AG08396 (cell line): ENCODE measurements around the gene OR1L8.
"Not testable (repeated sequence)": the region's sequence is repeated elsewhere in the genome, so short reads cannot be mapped to it uniquely, and the experiment has no call there.

Source experiments
- DNase-seq: peaks from one replicate; pipeline ENCODE4 v3.0.0; 2012; ENCODE audit warnings: low spot score, mixed read lengths

OR1L8 gene, protein sequence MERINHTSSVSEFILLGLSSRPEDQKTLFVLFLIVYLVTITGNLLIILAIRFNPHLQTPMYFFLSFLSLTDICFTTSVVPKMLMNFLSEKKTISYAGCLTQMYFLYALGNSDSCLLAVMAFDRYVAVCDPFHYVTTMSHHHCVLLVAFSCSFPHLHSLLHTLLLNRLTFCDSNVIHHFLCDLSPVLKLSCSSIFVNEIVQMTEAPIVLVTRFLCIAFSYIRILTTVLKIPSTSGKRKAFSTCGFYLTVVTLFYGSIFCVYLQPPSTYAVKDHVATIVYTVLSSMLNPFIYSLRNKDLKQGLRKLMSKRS

DNA sequence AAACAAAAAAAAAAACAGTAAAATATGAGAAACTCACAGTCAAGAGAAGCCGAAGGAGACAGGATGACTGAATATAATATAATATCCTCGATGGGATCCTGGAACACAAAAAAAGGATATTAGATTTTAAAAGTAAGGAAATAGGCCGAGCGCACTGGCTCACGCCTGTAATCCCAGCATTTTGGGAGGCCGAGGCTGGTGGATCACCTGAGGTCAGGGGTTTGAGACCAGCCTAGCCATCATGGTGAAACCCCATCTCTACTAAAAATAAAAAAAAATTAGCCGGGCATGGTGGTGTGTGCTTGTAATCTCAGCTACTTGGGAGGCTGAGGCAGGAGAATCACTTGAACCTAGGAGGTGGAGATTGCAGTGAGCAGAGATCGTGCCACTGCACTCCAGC, at the start of gene OR1L8:
OR1L8 (minus strand) TSS at position 101 of the 400 bp plus-strand sequence. CDS start 14,907 bp downstream, outside the sequence.
- DNase-seq, result not testable (repeated sequence)

DNA sequence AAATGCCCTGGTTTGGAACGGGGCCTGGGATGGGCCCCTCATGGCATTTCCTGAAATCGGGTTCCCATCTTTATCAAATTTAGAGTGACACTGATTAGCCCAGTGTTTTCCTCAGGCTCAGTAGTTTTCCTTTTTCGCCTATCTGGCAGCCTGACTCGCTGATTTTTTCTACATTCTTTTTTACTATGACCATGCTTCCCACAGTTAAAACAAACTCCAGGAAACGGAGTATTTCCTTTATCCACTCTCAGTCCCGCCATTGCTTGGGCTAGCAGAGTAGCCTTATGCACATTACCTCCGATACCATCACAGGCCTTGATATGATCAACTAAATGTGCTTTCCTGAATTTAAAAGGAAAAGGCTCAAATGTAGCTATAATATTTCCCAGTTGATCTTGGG, 36.8 kb upstream of the OR1L8 start:
- DNase-seq, result no peak

DNA sequence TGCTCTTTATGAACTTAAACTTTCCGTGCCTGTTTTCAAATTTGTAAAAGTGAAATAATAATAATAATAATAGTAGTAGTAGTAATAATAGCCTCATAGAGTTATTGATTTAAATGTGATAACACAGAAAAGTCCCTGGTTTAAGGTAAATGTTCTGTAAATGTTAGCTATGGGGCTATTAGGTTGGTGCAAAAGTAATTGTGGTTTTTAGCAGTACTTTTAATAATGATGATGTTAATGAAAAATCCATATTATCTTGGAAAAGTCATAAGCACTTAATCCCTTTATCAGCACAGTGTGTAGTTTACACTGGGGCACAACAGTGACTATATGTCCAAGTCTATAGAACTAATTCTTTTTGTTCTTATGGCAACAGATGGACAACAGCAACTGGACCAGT, 31.2 kb upstream of the OR1L8 start, which contains the start of gene OR1Q1:
OR1Q1 (plus strand) TSS at position 377 of the 400 bp plus-strand sequence; CDS start at position 377, 0 bp downstream.
- no peak for DNase-seq

DNA sequence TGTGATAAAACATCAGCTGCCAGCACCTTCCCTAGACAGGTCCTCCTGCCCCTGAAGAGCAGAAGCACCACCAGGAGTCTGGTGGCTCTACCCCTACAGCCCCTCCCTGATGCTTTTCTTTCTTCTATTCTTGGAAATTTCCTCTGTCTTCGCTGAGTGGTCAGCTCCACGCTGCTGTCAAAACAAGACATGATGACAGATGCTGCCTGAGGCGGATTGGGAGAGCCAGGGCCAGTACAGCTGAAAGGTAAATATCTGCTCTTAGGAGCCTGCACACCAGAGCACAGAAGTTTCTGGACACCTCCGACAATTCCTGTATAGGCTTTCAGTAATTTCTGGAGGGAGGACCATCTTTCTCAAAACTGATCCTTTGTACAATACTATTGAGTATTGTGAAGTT, 26.6 kb upstream of the OR1L8 start:
- DNase-seq, result no peak

DNA sequence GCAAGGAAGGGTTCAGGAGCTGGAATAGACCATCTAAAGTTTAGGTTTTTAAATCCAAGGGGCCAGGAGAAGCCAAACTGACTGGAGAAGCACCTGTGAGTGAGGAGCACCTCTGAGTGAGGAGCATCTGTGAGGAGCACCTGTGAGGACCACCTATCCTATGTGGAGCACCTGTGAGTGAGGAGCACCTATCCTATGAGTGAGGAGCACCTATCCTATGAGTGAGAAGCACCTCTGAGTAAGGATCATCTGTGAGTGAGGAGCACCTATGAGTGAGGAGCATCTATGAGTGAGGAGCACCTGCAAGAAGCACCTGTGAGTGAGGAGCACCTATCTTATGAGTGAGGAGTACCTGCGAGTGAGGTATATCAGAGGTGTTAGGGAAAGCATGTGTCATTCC, 23.4 kb upstream of the OR1L8 start:
- DNase-seq, result no peak

DNA sequence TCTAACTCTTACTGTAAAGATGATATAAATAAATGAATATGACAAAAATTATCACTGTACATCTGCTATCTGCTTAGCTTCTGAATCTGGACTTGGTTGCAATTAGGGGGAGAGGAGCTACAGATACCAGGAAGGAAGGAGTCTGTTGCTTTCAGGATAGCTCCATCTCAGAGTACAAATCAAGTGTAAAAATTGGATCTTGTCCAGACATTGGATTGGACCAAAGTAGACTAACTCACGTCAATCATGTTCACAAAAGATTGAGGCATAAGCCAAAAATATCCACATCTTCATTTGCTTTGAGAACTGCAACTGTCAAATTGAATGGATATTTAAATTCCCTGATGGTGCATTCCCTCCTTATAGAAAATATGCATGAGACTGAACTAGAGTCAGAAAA, 22.5 kb upstream of the OR1L8 start:
- no peak for DNase-seq

DNA sequence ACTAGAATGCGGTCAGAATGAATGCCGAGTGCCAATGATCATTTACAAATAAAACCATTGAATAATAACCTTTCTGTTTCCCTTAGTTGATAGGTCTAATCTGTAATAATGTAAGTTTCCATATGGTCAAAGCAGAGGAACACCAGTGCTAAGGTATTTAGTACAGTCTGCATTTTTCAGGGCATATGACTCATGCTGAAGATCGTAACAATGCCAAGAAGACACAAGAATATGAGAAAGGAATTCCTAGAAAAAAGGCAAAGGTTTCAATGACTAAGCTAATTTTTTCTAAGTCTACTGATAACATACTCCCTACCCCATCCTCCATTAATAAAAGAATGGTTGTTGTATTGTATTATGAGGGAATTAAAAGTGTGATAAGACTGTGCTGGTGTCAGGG, 2.8 kb downstream of the OR1L8 start:
- DNase-seq, result peak; percentile 20

DNA sequence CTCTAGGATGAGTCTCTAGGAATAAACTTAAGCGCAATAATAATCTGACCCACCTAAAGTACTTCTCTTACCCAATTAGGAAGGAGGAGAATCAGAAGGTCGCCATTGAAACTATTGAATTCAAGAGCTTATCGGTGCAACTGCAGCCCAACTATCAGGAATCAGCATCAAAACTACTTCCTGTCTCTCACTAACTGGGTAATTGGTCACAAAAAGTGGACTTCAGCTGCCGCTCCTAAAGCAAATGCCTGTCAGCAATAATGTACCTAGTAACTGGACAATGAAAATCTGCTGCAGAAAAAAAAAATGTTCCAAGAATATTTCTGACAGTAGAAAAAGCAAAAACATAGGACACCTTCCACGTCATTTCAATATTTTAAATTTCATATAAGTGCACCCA, 3.3 kb downstream of the OR1L8 start:
- no peak for DNase-seq

DNA sequence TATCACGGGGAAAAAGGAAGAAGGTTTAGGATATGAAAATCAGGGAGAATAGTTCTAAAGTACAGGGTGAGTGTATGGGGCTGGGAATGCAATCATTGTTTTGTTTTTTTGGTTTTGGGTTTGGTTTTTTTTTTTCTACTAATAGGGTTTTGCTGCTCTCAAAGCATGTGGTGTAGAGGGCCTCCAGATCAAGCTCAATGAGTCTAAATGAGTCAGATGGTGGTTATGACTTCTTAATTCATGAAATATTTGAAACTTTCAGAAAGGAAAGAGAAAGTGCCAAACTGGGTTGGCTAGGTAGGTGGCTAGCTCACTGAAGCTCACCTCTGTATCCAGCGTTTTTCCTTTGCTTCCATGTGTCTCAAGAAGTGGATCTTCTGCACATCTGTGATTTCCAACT, 10.7 kb downstream of the OR1L8 start:
- no peak for DNase-seq

DNA sequence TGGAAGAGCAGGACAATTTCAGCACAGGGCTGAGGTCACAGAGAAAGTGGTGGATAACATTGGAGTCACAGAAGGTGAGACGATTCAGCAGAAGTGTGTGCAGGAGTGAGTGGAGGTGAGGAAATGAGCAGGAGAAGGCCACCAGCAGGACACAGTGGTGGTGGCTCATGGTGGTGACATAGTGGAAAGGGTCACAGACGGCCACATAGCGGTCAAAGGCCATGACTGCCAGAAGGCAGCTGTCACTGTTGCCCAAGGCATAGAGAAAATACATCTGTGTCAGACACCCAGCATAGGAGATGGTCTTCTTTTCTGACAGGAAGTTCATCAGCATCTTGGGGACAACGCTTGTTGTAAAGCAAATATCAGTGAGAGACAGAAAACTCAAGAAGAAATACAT, 15.3 kb downstream of the OR1L8 start:
- DNase-seq, result no peak

DNA sequence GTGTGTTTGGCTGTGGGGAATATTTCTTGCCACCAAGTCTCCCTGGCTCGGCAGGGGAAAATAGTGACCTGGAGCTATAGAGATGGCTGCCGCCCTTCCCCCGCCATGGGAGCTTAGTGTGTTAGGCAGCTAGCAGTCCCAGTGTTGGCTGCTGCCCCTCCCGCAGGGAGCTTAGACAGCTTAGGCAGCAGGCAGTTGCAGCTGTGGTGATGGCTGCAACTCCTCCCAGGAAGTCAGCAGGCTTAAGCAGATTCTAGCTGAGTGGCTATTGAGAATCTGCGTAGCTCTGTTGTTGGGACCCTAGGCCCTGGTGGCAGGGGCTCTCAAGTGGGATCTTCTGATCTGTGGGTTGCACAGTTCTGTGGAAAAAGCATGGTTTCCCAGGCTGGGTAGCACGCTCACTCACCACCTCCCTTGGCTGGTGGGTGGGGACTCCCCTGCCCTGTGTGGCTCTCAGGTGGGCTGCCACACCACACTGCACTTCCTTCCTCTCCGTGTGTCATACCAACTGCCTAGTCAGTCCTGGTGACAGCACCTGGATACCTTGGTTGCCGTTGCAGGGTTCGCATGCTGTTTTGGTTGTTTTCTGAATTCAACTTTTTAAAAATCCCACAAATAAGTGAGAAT, 20.9 kb downstream of the OR1L8 start:
- DNase-seq, result no peak

DNA sequence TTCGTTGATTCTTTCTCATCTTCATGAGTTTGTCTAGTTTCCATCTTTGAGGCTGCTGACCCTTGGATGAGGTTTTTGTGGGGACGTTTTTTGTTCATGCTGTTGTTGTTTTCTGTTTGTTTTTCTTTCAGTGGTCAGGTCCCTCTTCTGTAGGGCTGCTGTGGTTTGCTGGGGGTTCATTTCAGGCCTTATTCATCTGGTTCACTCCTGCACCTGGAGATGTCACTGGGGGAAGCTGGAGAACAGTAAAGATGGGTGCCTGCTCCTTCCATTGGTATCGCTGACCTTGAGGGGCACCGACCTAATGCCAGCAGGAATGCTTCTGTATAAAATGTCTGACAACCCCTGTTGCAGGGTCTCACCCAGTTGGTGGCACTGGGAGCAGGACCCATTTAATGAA, 21.7 kb downstream of the OR1L8 start:
- no peak for DNase-seq

DNA sequence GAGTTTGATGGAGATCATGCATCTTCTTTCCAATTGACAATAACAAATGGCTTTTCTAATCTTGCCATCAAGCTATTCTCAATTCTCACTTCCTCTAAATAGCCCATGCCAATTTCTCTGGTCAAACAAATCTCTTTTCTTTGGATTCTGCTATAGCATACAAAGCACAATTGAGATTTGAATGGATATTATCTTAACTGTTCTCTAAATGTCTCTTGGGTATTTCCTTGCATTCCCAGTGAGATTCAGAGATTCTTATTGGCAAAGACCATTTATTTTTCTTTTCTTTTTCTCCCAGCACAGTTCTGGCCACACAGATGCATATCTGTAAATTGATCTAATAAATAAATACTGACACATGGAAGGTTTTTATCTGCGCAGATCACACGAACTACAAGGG, 30.4 kb downstream of the OR1L8 start, which contains the start of gene OR1N2:
OR1N2 (plus strand) TSS at position 301 of the 400 bp plus-strand sequence. CDS start 100 bp downstream, outside the sequence.
- DNase-seq, result no peak

DNA sequence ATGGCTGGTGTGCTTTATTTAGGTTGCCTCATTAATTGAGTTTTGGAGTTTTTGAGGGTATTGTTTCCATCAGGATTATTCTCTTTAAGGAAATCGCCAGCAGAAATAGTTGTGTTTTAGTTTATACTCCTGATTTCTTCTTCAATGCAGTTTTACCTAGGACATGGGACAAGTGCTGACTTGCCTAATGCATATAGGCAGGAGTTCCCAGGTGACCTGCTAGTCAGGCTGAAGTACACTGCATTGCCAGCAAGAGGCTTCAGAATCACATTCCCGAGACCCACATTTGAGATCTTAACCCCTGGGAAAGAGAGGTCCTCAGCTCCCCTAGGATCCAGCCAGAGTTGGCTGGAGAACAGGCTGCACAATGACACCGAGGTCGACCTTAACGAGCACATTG, 31.8 kb downstream of the OR1L8 start:
- DNase-seq, result no peak

DNA sequence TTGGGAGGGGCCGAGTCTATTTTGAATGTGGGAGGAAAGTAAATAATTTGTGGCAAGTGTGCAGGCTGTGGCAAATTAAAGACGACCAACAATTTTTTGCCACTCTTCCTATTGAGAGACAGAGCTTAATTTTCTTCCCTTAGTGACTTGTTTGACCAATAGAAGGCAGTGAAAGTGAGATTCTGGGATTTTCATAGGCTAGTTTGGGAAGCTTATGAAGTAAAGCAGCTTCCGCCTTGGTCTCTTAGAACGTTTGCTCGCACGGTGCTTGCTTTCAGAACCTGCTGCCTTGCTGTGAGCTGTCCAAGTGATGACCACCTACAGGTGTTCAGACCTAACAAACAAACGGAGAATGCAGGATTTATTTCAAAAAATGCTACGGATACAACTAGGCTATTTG, 37.0 kb downstream of the OR1L8 start:
- DNase-seq, result no peak

DNA sequence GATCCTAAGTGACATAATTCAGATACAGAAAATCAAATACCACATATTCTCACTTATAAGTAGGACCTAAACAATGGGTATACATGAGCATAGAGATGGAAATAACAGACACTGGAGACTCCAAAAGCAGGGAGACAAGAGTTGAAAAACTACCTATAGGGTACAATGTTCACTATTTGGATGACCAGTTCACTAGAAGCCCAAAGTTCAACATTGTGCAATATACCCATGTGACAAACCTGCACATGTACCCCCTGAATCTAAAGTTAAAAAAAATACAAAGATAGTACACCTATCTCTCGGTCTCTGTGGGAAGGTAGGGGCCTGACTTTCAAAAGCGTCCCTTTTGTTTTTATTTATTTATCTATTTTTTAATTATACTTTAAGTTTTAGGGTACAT, 44.4 kb downstream of the OR1L8 start:
- DNase-seq, result no peak

DNA sequence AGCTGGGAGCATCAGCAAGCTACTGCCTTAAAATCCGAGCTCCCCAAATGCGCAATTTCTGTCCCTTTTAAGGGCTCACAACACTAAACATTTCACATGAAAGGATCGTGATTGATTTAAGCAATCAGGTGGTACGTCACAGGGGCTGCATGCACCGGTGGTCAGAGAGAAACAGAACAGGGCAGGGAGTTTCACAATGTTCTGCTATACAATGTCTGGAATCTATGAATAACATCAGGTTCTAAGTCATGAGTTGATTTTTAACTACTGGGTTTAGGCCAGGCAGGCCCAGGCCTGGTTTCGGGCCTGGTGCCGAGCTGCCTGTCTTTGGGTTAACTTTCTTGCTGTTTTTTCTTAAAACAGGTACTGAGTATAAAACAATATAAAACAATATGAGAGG, 46.1 kb downstream of the OR1L8 start:
- DNase-seq, result not testable (repeated sequence)

DNA sequence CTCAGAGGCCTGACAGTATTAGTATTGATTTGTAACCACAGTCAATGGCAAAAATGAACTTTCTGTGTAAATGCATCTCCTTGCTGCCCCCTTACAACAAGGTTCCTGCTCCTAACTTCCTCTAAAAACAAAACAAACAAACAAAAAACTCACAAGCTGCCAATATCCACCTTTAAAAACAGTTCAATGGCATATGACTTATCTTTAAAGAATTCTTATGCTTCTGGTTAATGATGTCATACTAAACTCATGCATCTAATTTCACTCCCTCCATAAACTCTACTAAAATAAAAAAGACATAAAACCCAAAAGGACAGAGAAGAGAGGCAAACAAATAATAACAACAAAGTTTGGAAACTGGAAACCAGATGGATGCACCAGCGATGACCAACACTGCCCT, 47.0 kb downstream of the OR1L8 start:
- DNase-seq, result no peak

DNA sequence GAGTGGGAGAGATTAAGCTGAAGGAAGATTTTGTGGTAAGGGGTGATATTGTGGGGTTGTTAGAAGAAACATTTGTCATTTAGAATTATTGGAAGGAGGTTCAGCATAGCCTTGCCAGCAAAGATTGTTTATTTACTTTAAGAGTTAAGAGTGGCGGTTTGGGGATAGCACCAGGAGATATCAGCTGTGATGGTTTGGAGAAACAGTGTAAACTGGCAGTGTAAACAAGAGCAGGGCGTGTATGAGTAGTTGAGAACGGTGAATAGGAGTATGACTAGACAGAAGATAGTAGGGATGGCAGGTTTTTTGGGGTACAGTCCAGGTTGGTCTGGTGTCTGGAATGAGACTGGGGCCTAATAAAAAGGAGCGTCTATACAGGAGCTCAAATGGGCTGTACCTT, 52.0 kb downstream of the OR1L8 start:
- DNase-seq, result not testable (repeated sequence)

DNA sequence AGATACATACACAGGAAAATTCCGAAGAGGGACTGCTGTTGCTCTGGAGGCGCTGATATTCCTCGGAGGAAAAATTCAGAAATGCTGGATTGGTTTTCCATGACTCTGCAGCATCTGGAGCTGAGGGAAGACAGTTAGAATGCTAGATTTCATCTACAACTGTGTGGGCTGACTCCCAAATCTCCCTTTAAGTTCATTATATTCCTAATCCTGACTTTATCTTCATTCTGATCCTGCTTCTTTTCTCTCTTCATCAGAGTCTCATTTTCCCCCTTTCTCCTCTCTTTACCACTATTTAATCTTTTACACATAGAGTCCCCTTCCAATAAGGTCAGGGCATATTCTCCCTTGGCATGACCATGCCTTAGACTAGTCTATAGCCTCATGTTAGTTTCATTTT, 56.0 kb downstream of the OR1L8 start, which contains the start of gene OR1N1:
OR1N1 (minus strand) TSS at position 101 of the 400 bp plus-strand sequence; CDS start at position 101, 0 bp downstream.
- no peak for DNase-seq

DNA sequence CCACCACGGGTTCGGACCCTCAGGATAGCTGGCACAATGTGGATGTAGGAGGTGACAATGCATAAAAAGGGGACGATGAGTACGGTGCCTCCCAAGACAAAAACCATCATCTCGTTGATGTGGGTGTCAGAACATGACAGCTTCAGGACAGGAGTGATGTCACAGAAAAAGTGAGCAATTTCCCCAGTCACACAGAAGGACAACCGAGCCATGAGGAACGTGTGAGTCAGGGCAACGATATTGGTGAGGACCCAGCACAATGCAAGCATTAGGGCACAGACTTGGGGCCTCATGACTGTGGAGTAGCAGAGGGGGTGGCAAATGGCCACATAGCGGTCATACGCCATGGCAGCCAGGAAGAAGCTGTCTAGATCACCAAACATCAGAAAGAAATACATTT, 56.6 kb downstream of the OR1L8 start:
- no peak for DNase-seq

DNA sequence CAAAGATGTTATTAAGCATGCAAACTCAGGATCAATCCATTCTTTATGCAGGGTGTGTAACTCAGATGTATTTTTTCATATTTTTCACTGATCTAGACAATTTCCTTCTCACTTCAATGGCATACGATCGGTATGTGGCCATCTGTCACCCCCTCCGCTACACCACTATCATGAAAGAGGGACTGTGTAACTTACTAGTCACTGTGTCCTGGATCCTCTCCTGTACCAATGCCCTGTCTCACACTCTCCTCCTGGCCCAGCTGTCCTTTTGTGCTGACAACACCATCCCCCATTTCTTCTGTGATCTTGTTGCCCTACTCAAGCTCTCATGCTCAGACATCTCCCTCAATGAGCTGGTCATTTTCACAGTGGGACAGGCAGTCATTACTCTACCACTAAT, 63.8 kb downstream of the OR1L8 start:
- no peak for DNase-seq

DNA sequence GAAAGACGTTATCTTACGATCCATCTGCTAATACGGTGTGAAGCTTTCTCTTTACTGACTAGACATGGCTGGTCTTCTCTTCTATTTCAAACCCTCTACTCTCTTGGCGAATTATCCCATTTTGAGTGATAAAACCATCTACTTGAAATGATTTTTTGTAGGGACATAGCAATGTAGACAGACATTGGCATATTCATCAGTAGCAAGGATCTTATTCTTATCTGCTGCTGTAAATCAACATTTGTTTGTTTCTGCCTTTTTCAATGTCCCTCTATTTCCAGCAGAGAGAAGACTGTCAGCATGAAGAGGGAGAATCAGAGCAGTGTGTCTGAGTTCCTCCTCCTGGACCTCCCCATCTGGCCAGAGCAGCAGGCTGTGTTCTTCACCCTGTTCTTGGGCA, 64.3 kb downstream of the OR1L8 start, which contains the start of gene OR1J4:
OR1J4 (plus strand) TSS at position 301 of the 400 bp plus-strand sequence; CDS start at position 301, 0 bp downstream.
- no peak for DNase-seq
